HL-60 (cell line): ENCODE measurements around the gene ASIP.

ENCODE experiments used
- GABPA ChIP-seq: IDR thresholded peaks from 2 replicates; pipeline ENCODE4 v1.6.1; 2012; ENCODE audit warnings: low read depth
- POLR2AphosphoS5 ChIP-seq: IDR thresholded peaks from 2 replicates; pipeline ENCODE4 v1.6.1; 2012; ENCODE audit warnings: low read depth
- TF ChIP-seq, protein P1 (sequence below): IDR thresholded peaks from one replicate; pipeline ENCODE4 v1.5.1; 2011; ENCODE audit warnings: low read length, control low read depth, inconsistent platforms; ENCODE audit not compliant: insufficient read depth
- TF ChIP-seq, protein P2 (sequence below): IDR thresholded peaks from 2 replicates; pipeline ENCODE4 v1.6.1; 2012; ENCODE audit warnings: low read depth; ENCODE audit not compliant: insufficient replicate concordance

DNA sequence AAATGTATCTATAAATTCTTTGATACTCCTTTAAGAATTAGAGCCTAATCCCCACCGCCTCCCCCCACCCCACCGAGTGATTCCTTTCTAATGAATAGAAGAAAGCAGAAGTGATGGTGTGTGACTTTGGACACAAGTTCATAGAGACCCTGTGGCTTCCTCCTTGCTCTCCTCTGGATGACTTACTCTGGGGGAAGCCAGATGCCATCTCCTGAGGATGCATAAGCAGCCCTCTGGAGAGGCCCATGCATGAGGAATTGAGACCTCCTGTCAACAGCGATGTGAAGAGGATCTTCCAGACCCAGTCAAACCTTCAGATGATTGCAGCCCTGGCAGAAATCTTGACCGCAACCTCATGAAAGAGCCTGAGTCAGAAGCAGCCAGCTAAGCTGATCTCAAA is 40.8 kb downstream of the ASIP start:
- TF ChIP-seq, protein P1, sequence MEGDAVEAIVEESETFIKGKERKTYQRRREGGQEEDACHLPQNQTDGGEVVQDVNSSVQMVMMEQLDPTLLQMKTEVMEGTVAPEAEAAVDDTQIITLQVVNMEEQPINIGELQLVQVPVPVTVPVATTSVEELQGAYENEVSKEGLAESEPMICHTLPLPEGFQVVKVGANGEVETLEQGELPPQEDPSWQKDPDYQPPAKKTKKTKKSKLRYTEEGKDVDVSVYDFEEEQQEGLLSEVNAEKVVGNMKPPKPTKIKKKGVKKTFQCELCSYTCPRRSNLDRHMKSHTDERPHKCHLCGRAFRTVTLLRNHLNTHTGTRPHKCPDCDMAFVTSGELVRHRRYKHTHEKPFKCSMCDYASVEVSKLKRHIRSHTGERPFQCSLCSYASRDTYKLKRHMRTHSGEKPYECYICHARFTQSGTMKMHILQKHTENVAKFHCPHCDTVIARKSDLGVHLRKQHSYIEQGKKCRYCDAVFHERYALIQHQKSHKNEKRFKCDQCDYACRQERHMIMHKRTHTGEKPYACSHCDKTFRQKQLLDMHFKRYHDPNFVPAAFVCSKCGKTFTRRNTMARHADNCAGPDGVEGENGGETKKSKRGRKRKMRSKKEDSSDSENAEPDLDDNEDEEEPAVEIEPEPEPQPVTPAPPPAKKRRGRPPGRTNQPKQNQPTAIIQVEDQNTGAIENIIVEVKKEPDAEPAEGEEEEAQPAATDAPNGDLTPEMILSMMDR: no peak
- TF ChIP-seq GABPA (no peak), POLR2AphosphoS5 (no peak)
- TF ChIP-seq, protein P2, sequence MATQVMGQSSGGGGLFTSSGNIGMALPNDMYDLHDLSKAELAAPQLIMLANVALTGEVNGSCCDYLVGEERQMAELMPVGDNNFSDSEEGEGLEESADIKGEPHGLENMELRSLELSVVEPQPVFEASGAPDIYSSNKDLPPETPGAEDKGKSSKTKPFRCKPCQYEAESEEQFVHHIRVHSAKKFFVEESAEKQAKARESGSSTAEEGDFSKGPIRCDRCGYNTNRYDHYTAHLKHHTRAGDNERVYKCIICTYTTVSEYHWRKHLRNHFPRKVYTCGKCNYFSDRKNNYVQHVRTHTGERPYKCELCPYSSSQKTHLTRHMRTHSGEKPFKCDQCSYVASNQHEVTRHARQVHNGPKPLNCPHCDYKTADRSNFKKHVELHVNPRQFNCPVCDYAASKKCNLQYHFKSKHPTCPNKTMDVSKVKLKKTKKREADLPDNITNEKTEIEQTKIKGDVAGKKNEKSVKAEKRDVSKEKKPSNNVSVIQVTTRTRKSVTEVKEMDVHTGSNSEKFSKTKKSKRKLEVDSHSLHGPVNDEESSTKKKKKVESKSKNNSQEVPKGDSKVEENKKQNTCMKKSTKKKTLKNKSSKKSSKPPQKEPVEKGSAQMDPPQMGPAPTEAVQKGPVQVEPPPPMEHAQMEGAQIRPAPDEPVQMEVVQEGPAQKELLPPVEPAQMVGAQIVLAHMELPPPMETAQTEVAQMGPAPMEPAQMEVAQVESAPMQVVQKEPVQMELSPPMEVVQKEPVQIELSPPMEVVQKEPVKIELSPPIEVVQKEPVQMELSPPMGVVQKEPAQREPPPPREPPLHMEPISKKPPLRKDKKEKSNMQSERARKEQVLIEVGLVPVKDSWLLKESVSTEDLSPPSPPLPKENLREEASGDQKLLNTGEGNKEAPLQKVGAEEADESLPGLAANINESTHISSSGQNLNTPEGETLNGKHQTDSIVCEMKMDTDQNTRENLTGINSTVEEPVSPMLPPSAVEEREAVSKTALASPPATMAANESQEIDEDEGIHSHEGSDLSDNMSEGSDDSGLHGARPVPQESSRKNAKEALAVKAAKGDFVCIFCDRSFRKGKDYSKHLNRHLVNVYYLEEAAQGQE: no peak
